NK-92 (cell line): ENCODE results near the gene TMPRSS15.

Experiments
- DNase-seq: peaks from one replicate; lab custom pipeline; 2025; ENCODE audit not compliant: unreplicated experiment; lab: John Stamatoyannopoulos, UW

The TMPRSS15 gene

GRCh38 chr21:18350216-18350615 lies 53.4 kb downstream of the TMPRSS15 start:
- DNase-seq = no peak

- no peak for DNase-seq
These were observed 54.1 kb downstream of the TMPRSS15 start for GRCh38 chr21:18349468-18349867.

- DNase-seq = no peak
These were observed 63.1 kb downstream of the TMPRSS15 start for GRCh38 chr21:18340387-18340942.

GRCh38 chr21:18335651-18336236 lies 67.8 kb downstream of the TMPRSS15 start:
- DNase-seq = no peak

GRCh38 chr21:18334066-18334465 lies 69.5 kb downstream of the TMPRSS15 start:
- no peak for DNase-seq

- no peak for DNase-seq
These were observed 85.4 kb downstream of the TMPRSS15 start for GRCh38 chr21:18318156-18318555.

- DNase-seq = no peak
These were observed 105.4 kb downstream of the TMPRSS15 start for GRCh38 chr21:18298228-18298627.

GRCh38 chr21:18294100-18294499 lies 109.5 kb downstream of the TMPRSS15 start:
- DNase-seq = no peak

- DNase-seq = no peak
These were observed 113.7 kb downstream of the TMPRSS15 start for GRCh38 chr21:18289876-18290275.

- DNase-seq = no peak
These were observed 118.2 kb downstream of the TMPRSS15 start for GRCh38 chr21:18285379-18285778.

- no peak for DNase-seq
These were observed 127.8 kb downstream of the TMPRSS15 start for GRCh38 chr21:18275781-18276180.

GRCh38 chr21:18274370-18274769 lies 129.2 kb downstream of the TMPRSS15 start:
- no peak for DNase-seq

GRCh38 chr21:18273400-18273799 lies 130.2 kb downstream of the TMPRSS15 start:
- no peak for DNase-seq

- DNase-seq = no peak
These were observed 133.7 kb downstream of the TMPRSS15 start for GRCh38 chr21:18269856-18270255.

GRCh38 chr21:18268906-18269305 lies 134.7 kb downstream of the TMPRSS15 start:
- DNase-seq = no peak

- no peak for DNase-seq
These were observed 136.1 kb downstream of the TMPRSS15 start for GRCh38 chr21:18267496-18267895.

GRCh38 chr21:18265944-18266343 lies 137.6 kb downstream of the TMPRSS15 start:
- DNase-seq = no peak

GRCh38 chr21:18253799-18254198 lies 149.8 kb downstream of the TMPRSS15 start:
- DNase-seq = no peak

GRCh38 chr21:18253221-18253620 lies 150.4 kb downstream of the TMPRSS15 start:
- no peak for DNase-seq

GRCh38 chr21:18252680-18253079 lies 150.9 kb downstream of the TMPRSS15 start:
- DNase-seq = no peak

GRCh38 chr21:18252256-18252655 lies 151.3 kb downstream of the TMPRSS15 start:
- DNase-seq = no peak

- no peak for DNase-seq
These were observed 152.5 kb downstream of the TMPRSS15 start for GRCh38 chr21:18251065-18251464.

GRCh38 chr21:18249672-18250071 lies 153.9 kb downstream of the TMPRSS15 start:
- DNase-seq = no peak
